OCI-LY7 (cell line): ENCODE results near the gene CTPS2. TPM values are rescaled to one million over a fixed set of nuclear protein-coding genes. Genes with fewer than 3 reads are reported as not detected.

Experiments
- BruUV-seq: library from RNA; stranded (reverse); fragments of 400-500 nt; replicated peaks from 2 replicates; lab custom pipeline; 2021; lab: Mats Ljungman, UMichigan
- CTCF ChIA-PET: fragments of 300-600 bp; sonication (Branson Sonifier 250); formaldehyde crosslinking; loops from one replicate; lab custom pipeline; 2022; ENCODE audit warnings: antibody characterized with exemption; ENCODE audit not compliant: unreplicated experiment; lab: Charles Lee
- POLR2A ChIA-PET: fragments of 300-600 bp; sonication (Branson Sonifier 250); formaldehyde crosslinking; loops from one replicate; lab custom pipeline; 2022; ENCODE audit warnings: antibody characterized with exemption; lab: Charles Lee
- DNase-seq: peaks from one replicate; pipeline ENCODE4 v3.0.0-alpha.2; 2015; ENCODE audit warnings: low spot score
- H2AFZ ChIP-seq: fragments of 200-600 bp; sonication (generic), shearing (Covaris generic); 2 replicates; pipeline ENCODE4 v1.6.1; 2014; ENCODE audit warnings: mild to moderate bottlenecking, antibody characterized with exemption, low read length, moderate library complexity
- H3K27ac ChIP-seq: fragments of 200-600 bp; sonication (generic); 2 replicates; pipeline ENCODE4 v1.5.1; 2014; ENCODE audit warnings: mixed run types, low read depth, mild to moderate bottlenecking, moderate library complexity, low read length, inconsistent platforms; ENCODE audit not compliant: poor library complexity, severe bottlenecking
- H3K36me3 ChIP-seq: fragments of 200-600 bp; sonication (generic); 2 replicates; pipeline ENCODE4 v1.6.1; 2014; ENCODE audit warnings: mild to moderate bottlenecking, antibody characterized with exemption, low read length, moderate library complexity, mixed read lengths; ENCODE audit not compliant: insufficient read depth
- H3K4me1 ChIP-seq: fragments of 200-600 bp; sonication (generic); 2 replicates; pipeline ENCODE4 v1.5.1; 2014; ENCODE audit warnings: mild to moderate bottlenecking, low read length; ENCODE audit not compliant: insufficient read depth, poor library complexity, severe bottlenecking
- H3K4me2 ChIP-seq: fragments of 200-600 bp; sonication (generic); 2 replicates; pipeline ENCODE4 v1.6.1; 2014; ENCODE audit warnings: mild to moderate bottlenecking, low read length
- H3K4me3 ChIP-seq: fragments of 200-600 bp; sonication (generic); 2 replicates; pipeline ENCODE4 v1.5.1; 2014; ENCODE audit warnings: mild to moderate bottlenecking, low read depth, low read length; ENCODE audit not compliant: poor library complexity, severe bottlenecking
- H3K79me2 ChIP-seq: fragments of 200-600 bp; sonication (generic); 2 replicates; pipeline ENCODE4 v1.6.1; 2016; ENCODE audit warnings: low read depth, mild to moderate bottlenecking, low read length, moderate library complexity, mixed read lengths; ENCODE audit not compliant: insufficient read depth
- H3K9me2 ChIP-seq: fragments of 200-600 bp; sonication (generic); 2 replicates; pipeline ENCODE4 v1.6.1; 2016; ENCODE audit warnings: mild to moderate bottlenecking, low read length, mixed read lengths; ENCODE audit not compliant: insufficient read depth
- H3K9me3 ChIP-seq: fragments of 200-600 bp; sonication (generic); 2 replicates; pipeline ENCODE4 v1.6.1; 2014; ENCODE audit warnings: mild to moderate bottlenecking, mixed run types, low read length, mixed read lengths
- H4K20me1 ChIP-seq: fragments of 200-600 bp; sonication (generic); 2 replicates; pipeline ENCODE4 v1.6.1; 2014; ENCODE audit warnings: mild to moderate bottlenecking, antibody characterized with exemption, low read length, moderate library complexity, mixed read lengths; ENCODE audit not compliant: insufficient read depth
- EZH2phosphoT487 ChIP-seq: fragments of 200-600 bp; sonication (generic); IDR thresholded peaks from 2 replicates; pipeline ENCODE4 v1.6.1; 2018; ENCODE audit warnings: low read depth, borderline replicate concordance, mild to moderate bottlenecking, mixed run types, antibody characterized with exemption, low read length, moderate library complexity, mixed read lengths
- intact Hi-C: fragments of 100-400 bp; cut with micrococcal nuclease; formaldehyde crosslinking; loops from one replicate; pipeline ENCODE4 v1.10.0; 2022; ENCODE audit not compliant: unreplicated experiment
- total RNA-seq, 2 experiments: library from RNA; depleted of rRNA in 1 of 2; stranded (reverse); fragments of >200 nt in 1 of 2; shearing (Covaris generic) in 1 of 2; gene quantifications; 2 replicates each; pipeline ENCODE4 v1.2.3, GENCODE V29; 2014 to 2022
- TF ChIP-seq, protein P1 (sequence below): fragments of 200-600 bp; sonication (generic); conservative IDR thresholded peaks from 2 replicates; pipeline ENCODE4 v1.5.1; 2014; ENCODE audit warnings: mild to moderate bottlenecking, antibody characterized with exemption, low read length, moderate library complexity, mixed read lengths

CTPS2 gene
- total RNA-seq, 2 experiments from 2014 or later: 15.9 to 21.3 TPM

DNA sequence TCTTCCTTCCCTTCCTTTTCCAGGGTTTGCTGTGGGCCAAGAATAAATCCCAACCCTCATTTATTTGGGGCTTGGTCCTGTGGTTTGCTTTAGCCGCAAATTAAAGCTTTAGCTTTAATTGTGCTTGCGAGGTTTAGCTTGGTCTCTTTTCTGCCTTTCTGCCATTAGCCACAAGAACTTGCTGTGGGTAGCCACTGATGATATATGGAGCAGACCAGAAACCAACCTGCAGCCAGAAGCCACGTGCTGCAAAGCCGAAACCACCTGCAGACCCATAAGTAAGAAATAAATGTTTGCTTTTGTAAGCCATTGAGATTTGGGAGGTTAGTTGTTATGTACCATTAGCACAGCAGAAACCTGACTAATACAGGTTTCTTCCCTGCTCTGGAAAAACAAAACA, 152.3 kb downstream of the CTPS2 start:
- Histone ChIP-seq H3K36me3 (no peaks in the 10 kb centered on the region), H4K20me1 (no peaks in the 10 kb centered on the region), H3K9me3 (no peaks in the 10 kb centered on the region), H3K4me2 (no peak overlapping the region), H2AFZ (no peak overlapping the region), H3K79me2 (no peaks in the 10 kb centered on the region), H3K9me2 (no peaks in the 10 kb centered on the region), H3K4me3 (no peak overlapping the region), H3K4me1 (no peaks in the 10 kb centered on the region), H3K27ac (no peak overlapping the region)
- no TSS peak for BruUV-seq
- POLR2A ChIA-PET: no interaction called here
- no peak for DNase-seq
- intact Hi-C loops: no loop called here
- CTCF ChIA-PET: no interaction called here
- no peak for TF ChIP-seq EZH2phosphoT487
- TF ChIP-seq, protein P1, sequence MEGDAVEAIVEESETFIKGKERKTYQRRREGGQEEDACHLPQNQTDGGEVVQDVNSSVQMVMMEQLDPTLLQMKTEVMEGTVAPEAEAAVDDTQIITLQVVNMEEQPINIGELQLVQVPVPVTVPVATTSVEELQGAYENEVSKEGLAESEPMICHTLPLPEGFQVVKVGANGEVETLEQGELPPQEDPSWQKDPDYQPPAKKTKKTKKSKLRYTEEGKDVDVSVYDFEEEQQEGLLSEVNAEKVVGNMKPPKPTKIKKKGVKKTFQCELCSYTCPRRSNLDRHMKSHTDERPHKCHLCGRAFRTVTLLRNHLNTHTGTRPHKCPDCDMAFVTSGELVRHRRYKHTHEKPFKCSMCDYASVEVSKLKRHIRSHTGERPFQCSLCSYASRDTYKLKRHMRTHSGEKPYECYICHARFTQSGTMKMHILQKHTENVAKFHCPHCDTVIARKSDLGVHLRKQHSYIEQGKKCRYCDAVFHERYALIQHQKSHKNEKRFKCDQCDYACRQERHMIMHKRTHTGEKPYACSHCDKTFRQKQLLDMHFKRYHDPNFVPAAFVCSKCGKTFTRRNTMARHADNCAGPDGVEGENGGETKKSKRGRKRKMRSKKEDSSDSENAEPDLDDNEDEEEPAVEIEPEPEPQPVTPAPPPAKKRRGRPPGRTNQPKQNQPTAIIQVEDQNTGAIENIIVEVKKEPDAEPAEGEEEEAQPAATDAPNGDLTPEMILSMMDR: no peak

DNA sequence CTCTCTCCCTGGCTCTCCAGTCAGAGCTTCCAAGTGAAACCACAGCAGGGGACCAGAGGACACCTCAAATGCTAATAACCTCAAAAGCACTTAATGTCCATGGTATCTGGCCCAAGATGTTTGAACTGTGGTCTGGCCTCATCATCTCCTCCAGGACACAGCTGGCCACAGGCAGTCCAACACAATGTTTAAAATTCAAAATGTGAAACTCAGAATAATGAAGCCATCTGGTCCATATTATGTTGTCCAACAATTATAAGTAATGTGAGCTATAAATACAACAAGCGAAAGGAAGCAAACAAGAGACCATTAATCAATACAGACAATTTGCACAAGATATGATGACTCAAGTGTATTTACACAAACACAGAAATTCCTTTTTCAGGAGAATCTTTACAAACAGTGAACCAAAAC, 153.3 kb downstream of the CTPS2 start:
- ChIA-PET POLR2A (interaction anchor here (0.6 kb wide), 1 partner anchor 832 kb away, joined by 3 read pairs; no protein-coding TSS in a partner anchor), CTCF (no interaction called here)
- no peaks in the 10 kb centered on the region for H3K4me1 ChIP-seq
- no peaks in the 10 kb centered on the region for H3K9me2 ChIP-seq
- no peak overlapping the region for H3K4me3 ChIP-seq
- DNase-seq: no peak
- H3K36me3 ChIP-seq: no peaks in the 10 kb centered on the region
- H2AFZ ChIP-seq: no peak overlapping the region
- no TSS peak for BruUV-seq
- H3K79me2 ChIP-seq: no peaks in the 10 kb centered on the region
- H3K27ac ChIP-seq: no peak overlapping the region
- intact Hi-C loops: no loop called here
- H3K4me2 ChIP-seq: no peak overlapping the region
- no peaks in the 10 kb centered on the region for H3K9me3 ChIP-seq
- TF ChIP-seq, protein P1: no peak
- TF ChIP-seq EZH2phosphoT487: no peak
- no peaks in the 10 kb centered on the region for H4K20me1 ChIP-seq

DNA sequence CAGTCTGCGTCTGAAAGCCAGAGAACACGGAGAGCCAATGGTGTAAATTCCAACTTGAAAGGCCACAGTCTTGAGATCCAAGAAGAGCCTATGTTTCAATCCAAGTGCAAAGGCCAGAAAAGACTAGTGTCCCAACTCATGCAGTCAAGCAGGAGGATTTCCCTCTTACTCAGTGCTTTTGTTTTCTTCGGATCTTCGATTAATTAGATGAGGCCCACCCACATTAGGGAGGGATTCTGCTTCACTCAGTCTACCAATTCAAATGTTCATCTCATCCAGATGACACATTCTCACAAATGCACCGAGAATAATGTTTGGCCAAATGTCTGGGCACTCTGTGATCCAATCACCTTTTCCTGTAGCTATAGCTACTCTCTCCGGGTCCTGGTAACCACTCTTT, 154.0 kb downstream of the CTPS2 start:
- TF ChIP-seq, protein P1: no peak
- no peak for TF ChIP-seq EZH2phosphoT487
- Histone ChIP-seq H2AFZ (no peak overlapping the region), H4K20me1 (no peaks in the 10 kb centered on the region), H3K79me2 (no peaks in the 10 kb centered on the region), H3K4me2 (no peak overlapping the region), H3K4me1 (no peaks in the 10 kb centered on the region), H3K9me2 (no peaks in the 10 kb centered on the region), H3K36me3 (no peaks in the 10 kb centered on the region), H3K27ac (no peak overlapping the region), H3K4me3 (no peak overlapping the region), H3K9me3 (no peaks in the 10 kb centered on the region)
- no TSS peak for BruUV-seq
- POLR2A ChIA-PET: interaction anchor here (0.6 kb wide), 1 partner anchor 624 kb away, joined by 3 read pairs; no protein-coding TSS in a partner anchor
- DNase-seq: no peak
- intact Hi-C loops: no loop called here
- CTCF ChIA-PET: no interaction called here
